ENCODE measurements around the gene PSTPIP2.

DNA sequence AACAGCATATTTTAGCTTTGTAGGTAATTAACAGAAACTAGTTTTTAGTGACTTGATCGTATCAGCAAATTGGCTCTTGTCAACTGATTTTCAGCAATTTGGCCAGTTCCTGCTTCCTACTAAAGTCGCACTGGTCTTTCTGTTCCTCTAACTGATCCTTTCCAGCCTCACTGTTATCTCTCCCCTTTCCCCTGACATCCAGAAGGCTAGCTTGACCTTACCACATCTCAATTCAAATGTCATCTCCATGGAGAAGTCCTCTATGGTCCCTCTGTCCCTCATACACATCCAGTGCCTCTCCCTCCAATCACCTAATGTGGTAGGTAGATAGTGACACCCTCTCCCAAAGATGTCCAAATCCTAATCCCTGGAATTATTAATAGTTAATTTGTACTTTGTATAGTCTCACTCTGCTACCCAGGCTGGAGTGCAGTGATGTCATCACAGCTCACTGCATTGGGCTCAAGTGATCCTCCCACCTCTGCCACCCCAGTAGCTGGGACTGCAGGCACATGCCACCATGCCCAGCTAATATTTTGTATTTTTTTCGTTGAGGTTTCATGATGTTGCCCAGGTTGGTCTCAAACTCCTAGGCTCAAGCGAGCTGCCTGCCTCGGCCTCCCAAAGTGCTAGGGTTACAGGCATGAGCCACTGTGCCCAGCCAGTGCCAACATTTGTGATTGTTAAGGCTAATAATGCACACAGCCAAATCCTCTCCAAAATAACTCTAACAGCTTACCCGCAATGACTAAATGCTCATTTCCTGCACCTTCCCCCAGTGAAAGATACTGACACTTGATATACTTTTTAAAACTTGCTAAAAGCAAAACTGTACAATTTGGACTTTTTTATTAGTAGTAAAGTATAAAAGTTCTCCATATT lies 16.9 kb downstream of the PSTPIP2 start:
- TF ChIP-seq, protein P1, sequence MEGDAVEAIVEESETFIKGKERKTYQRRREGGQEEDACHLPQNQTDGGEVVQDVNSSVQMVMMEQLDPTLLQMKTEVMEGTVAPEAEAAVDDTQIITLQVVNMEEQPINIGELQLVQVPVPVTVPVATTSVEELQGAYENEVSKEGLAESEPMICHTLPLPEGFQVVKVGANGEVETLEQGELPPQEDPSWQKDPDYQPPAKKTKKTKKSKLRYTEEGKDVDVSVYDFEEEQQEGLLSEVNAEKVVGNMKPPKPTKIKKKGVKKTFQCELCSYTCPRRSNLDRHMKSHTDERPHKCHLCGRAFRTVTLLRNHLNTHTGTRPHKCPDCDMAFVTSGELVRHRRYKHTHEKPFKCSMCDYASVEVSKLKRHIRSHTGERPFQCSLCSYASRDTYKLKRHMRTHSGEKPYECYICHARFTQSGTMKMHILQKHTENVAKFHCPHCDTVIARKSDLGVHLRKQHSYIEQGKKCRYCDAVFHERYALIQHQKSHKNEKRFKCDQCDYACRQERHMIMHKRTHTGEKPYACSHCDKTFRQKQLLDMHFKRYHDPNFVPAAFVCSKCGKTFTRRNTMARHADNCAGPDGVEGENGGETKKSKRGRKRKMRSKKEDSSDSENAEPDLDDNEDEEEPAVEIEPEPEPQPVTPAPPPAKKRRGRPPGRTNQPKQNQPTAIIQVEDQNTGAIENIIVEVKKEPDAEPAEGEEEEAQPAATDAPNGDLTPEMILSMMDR (IDR thresholded peaks at IDR 0.05; ENCODE audit: insufficient read depth, low read length, poor library complexity, severe bottlenecking), result no peak
- no peak for TF ChIP-seq EZH2phosphoT487 (conservative IDR thresholded peaks at IDR 0.05; ENCODE audit: low read length)

Measured in SU-DHL-6 (cell line).